ENCODE measurements around the gene KCTD7.
"Not testable (repeated sequence)": the region's sequence is repeated elsewhere in the genome, so short reads cannot be mapped to it uniquely, and the experiment has no call there.

The KCTD7 gene

DNA sequence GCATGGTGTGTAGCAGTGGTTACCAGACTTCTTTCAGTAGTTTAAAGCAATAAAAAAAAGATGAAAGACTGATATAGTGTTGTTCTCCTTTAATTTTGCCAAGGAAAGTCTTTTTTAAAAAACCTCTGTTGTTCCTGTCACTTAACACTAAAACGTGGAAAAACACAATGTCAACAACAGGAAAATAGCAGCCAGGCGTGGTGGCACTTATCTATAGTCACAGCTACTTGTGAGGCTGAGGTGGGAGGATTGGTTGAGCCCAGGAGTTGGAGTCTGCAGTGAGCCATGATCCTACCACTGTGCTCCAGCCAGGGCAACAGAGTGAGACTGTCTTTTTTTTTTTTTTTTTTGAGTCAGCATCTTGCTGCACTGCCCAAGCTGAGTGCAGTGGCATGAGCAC is 42.8 kb downstream of the KCTD7 start:
- not testable (repeated sequence) for ATAC-seq (replicated peaks); H3K4me1 Mint-ChIP-seq; H3K4me3 Mint-ChIP-seq; H3K27ac Mint-ChIP-seq; DNase-seq; H3K9me3 Mint-ChIP-seq; H3K27me3 Mint-ChIP-seq
- H3K36me3 Mint-ChIP-seq = peaks cover 13 to 26% of the 10 kb centered on the region in 2 donors

DNA sequence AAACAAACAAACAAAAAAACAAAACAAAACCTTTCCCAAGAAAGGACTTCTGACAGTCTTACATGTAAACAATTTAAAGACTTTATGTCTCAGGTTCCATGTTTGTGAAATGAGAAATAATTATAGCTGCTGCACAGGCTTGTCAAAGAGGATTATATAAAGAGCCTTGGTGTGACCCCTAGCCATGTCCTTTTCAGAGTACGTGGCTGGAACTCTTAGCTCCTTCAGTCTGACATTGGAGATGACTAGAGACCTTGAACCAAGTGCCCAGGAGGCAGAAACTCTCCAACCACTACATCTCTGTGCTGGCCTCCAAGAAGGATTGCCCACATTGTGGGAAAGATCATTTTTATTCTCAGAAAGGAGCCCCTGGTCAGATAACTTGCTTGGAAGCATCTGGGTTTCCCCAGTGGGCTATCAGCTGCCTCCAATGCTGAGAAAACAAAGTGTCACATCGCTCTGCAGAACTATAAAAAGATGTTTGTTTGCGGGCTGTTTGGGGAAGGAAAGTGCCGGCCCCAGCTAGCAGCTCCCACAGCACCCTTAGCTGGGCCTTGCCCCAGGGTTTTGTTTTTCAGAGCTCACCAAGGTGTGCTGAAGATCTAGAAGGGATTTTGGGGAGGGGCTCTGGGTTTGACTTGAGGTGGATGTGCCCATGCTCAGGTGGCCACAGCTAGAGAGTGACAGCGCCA is 43.9 kb downstream of the KCTD7 start:
- peak; percentile 51 to 53 for ATAC-seq (replicated peaks)
- not testable (repeated sequence) for H3K4me3 Mint-ChIP-seq, H3K9me3 Mint-ChIP-seq, H3K4me1 Mint-ChIP-seq, H3K27ac Mint-ChIP-seq, DNase-seq, H3K27me3 Mint-ChIP-seq
- H3K36me3 Mint-ChIP-seq = peaks cover 13 to 22% of the 10 kb centered on the region in 2 donors

DNA sequence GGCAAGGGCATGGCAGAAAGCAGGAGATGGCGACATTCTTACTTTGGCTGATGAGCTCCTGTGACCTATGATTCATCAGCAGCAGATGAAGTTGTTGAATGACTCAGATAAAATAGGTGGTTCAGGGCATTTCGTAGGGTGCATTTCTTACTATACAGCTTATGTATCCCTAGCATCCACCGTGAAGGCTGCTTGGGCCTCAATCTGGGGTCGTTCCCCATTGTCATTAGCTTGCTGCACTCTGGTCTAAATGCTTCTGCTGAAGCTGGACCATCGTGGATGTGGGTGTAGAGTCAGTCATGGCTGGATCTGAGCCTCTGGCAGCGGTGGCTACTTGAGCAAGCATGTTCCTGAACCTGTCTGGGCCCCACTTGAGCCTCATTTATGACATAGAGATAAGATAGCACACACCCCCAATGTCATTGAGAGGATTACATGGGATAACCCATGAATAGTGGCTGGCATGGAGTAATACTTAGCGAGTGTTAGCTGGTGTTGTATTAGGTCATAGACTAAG is 44.5 kb downstream of the KCTD7 start:
- peaks cover 13 to 24% of the 10 kb centered on the region in 2 donors for H3K36me3 Mint-ChIP-seq
- ATAC-seq (replicated peaks) = peak; percentile 70 to 86
- H3K9me3 Mint-ChIP-seq, H3K27ac Mint-ChIP-seq, H3K4me3 Mint-ChIP-seq, H3K4me1 Mint-ChIP-seq, DNase-seq, H3K27me3 Mint-ChIP-seq: not testable (repeated sequence)

DNA sequence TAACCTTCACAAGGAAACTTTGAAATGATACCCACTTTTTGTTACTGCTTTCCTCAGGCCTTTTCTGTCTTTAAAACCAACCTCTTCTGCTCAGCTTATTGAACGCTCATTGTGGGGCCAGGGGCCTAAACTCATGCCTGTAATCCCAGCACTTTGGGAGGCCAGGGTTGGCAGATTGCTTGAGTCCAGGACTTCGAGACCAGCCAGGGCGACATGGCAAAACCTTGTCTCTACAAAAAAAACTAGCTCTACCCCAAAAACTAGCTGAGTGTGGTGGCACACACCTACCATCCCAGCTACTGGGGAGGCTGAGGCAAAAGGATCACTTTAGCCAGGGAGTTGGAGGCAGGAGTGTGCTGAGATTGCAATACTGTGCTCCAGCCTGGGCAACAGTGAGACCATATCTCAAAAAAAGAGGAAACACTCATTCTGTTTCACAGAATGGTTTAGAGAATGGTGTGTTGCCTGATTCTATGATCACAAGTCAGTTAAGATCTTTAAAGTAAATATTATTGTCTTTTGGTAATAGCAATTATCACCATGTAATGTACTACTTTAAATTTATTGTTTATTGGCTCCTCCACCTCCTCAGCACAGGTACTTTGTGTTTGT is 51.1 kb downstream of the KCTD7 start:
- H3K27ac Mint-ChIP-seq = peak overlapping the region; percentile 78
- H3K36me3 Mint-ChIP-seq = peaks cover 3 to 25% of the 10 kb centered on the region in 2 donors
- H3K27me3 Mint-ChIP-seq = no peaks in the 10 kb centered on the region
- ATAC-seq (replicated peaks) = no peak
- no peak overlapping the region for H3K4me3 Mint-ChIP-seq
- no peak for DNase-seq
- H3K4me1 Mint-ChIP-seq = peaks cover 16 to 56% of the 10 kb centered on the region in 2 donors
- H3K9me3 Mint-ChIP-seq = no peaks in the 10 kb centered on the region

DNA sequence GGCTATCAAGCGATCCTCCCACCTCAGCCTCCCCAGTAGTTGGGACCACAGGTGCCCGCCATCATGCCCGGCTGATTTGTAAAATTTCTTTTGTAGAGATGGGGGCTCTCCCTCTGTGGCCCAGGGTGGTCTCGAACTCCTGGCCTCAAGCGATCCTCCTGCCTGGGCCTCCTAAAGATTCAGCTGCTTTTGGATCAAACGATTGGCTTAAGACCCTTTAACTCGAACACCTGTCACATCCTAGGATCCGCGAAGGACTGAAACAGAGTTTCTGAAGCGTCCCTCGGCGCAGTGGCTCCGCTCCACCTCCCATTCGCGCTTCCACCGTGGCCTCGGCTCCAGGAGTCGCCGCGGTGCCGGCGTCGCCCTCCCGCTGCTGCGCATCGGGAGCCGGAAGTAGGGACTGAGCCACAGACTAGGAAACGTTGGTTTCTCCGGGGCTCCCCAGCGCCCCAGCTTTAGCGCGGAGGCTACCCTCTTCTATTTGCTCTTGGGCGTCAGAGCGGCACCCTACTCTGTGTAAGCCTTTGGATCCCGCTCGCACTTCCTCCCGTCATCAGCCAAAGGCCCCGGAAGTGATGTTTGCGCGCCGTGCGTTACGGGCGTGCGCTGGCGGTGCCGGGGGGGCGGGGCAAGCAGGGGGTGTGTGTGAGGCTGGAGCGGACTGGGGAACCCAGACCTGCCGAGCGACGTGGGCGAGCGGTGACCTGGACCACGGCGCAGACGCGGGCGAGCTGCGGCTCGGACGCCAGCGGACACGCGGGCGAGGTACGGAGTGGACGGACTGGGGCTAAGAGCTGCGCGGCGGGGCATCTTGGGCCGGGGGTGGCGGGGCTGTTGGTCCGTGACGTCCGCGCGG is 53.0 kb downstream of the KCTD7 start:
- H3K4me1 Mint-ChIP-seq = peaks cover 18 to 62% of the 10 kb centered on the region in 2 donors
- H3K36me3 Mint-ChIP-seq = peaks cover 3 to 25% of the 10 kb centered on the region in 2 donors
- peak overlapping the region; percentile 88 to 92 for H3K4me3 Mint-ChIP-seq
- peak overlapping the region; percentile 99 for H3K27ac Mint-ChIP-seq
- H3K9me3 Mint-ChIP-seq = no peaks in the 10 kb centered on the region
- peak; percentile 85 for DNase-seq
- peak; percentile 97 to 98 for ATAC-seq (replicated peaks)
- H3K27me3 Mint-ChIP-seq = no peaks in the 10 kb centered on the region

DNA sequence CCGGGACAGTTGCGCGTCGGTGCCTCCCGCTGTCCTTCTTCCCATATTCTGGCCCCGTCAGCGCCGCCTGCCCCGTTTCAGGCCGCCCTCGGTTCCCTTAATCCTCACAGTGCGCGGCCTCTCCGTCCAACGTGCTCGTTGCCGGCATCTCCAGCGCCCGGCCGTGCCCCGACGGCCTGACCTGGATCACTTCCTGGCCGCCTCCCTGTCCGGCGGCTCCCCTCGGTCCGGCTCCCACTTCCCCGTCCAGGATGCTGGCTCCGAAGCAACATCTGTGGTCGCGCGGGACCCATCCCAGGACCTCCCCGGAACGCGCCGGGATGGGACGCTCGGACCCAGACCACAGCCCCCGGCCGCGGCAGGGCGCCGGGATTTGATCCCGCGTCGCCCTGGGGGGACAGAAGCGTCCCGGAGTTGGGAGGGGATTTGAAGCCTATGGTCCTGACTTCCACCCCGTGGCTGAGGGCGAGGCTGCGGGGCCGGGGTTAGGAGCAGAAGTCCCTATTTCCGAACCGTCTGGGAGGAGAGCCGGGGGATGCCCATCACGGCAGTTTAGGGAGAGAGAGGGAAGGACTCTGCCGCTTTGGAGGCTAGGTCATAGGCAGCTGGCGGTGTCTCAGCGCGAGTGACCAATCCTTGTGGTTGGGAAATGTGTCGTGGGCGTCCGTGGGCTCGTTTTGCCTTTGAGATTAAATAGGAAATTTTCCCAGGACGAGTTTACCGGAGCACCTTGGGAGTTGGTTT is 53.8 kb downstream of the KCTD7 start:
- DNase-seq (no peak), ATAC-seq (replicated peaks) (peak; percentile 41)
- H3K36me3 Mint-ChIP-seq = peaks cover 7 to 28% of the 10 kb centered on the region in 2 donors
- no peaks in the 10 kb centered on the region for H3K27me3 Mint-ChIP-seq
- peak overlapping the region; percentile 99 for H3K27ac Mint-ChIP-seq
- H3K4me1 Mint-ChIP-seq = peaks cover 18 to 62% of the 10 kb centered on the region in 2 donors
- peak overlapping the region; percentile 88 to 92 for H3K4me3 Mint-ChIP-seq
- H3K9me3 Mint-ChIP-seq = no peaks in the 10 kb centered on the region

DNA sequence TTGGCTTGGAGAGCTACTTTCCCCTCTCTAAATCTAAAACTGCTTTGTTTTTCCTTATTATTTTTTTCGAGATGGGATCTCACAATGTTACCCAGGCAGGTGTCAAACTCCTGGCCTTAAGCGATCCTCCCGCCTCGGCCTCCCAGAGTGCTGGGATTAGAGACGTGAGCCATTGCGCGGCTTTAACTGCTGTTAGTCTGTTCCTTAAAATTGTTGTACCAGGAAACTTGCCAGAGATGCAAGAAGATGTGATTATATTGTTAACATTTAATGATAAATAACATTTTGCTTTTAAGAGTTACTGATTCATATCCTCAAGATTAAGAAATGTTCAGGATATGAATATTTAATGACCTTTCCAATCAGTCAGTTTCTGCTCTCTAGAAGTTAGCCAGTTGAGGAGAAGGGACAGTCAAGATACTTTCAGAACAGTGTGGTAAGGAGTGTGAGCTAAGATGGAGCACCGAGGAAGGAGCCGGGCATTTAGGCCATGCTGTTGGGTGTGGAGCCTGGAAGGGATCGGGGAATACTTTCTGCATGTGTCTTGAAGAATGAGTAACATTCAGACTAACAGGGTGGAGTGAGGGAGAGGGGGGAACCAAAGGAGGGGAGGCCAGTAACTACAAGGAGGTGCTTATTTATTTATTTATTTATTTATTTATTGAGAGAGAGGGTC is 54.6 kb downstream of the KCTD7 start:
- H3K27ac Mint-ChIP-seq = peak overlapping the region; percentile 99
- H3K4me1 Mint-ChIP-seq = peaks cover 18 to 58% of the 10 kb centered on the region in 2 donors
- H3K9me3 Mint-ChIP-seq; H3K27me3 Mint-ChIP-seq; ATAC-seq (replicated peaks); DNase-seq: not testable (repeated sequence)
- peaks cover 10 to 31% of the 10 kb centered on the region in 2 donors for H3K36me3 Mint-ChIP-seq
- H3K4me3 Mint-ChIP-seq = peak overlapping the region; percentile 88 to 92

DNA sequence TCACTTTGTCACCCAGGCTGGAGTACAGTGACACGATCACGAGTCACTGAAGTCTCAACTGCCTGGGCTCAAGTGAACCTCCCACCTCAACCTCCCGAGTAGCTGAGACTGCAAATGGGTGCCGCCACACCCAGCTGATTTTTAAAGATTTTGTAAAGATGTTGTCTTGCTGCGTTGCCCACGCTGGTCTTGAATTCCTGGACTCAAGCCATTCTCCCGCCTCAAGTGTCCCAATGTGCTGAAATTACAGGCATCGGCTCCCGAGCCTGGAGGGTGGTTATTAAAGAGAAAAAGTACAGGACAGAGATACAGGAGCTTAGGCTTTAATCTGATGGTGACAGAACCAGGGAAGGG is 55.1 kb downstream of the KCTD7 start:
- Mint-ChIP-seq H3K36me3 (peaks cover 13 to 35% of the 10 kb centered on the region in 2 donors), H3K9me3 (peaks cover 4 to 5% of the 10 kb centered on the region in 2 donors), H3K27ac (no peak overlapping the region), H3K4me1 (peaks cover 18 to 52% of the 10 kb centered on the region in 2 donors), H3K27me3 (no peaks in the 10 kb centered on the region), H3K4me3 (no peak overlapping the region)
- no peak for DNase-seq
- ATAC-seq (replicated peaks) = no peak

DNA sequence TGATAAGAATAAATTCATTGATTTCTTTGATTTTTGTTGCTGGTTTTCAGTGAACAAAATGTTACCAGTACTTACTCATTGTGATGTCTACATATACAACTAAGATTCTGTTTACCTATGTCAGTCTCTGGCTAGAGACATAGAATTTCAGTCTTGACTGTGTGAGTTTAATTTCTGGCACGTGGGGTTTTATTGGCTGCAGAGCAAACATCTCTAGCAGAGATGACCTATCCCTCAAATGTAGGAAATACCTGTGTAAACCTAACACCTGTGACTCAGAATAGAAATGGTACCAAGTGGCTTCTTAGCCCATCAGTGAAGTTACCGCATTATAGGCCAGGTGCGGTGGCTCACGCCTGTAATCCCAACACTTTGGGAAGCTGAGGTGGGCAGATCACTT is 57.0 kb downstream of the KCTD7 start:
- DNase-seq; H3K4me3 Mint-ChIP-seq; H3K27me3 Mint-ChIP-seq; H3K27ac Mint-ChIP-seq; H3K9me3 Mint-ChIP-seq; ATAC-seq (replicated peaks): not testable (repeated sequence)
- peaks cover 9 to 40% of the 10 kb centered on the region in 2 donors for H3K4me1 Mint-ChIP-seq
- H3K36me3 Mint-ChIP-seq = peaks cover 10 to 25% of the 10 kb centered on the region in 2 donors

DNA sequence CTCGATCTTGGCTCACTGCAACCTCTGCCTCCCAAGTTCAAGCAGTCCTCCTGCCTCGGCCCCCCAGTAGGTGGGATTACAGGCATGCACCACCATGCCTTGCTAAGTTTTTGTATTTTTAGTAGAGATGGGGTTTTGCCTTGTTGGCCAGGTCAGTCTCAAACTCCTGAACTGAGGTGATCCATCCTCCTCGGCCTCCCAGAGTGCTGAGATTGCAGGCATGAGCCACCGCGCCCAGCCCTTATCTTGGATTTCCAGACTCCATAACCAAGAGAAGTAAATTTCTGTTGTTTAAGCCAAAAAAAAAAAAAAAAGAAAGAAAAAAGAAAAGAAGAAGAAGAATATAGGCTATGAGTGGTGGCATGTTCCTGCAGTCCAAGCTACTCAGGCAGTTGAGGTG is 58.5 kb downstream of the KCTD7 start:
- H3K4me3 Mint-ChIP-seq = no peak overlapping the region
- DNase-seq = no peak
- ATAC-seq (replicated peaks) = no peak
- peaks cover 4 to 5% of the 10 kb centered on the region in 2 donors for H3K9me3 Mint-ChIP-seq
- H3K4me1 Mint-ChIP-seq = peaks cover 9 to 26% of the 10 kb centered on the region in 2 donors
- H3K27me3 Mint-ChIP-seq = no peaks in the 10 kb centered on the region
- no peak overlapping the region for H3K27ac Mint-ChIP-seq
- peaks cover 10 to 16% of the 10 kb centered on the region in 2 donors for H3K36me3 Mint-ChIP-seq

DNA sequence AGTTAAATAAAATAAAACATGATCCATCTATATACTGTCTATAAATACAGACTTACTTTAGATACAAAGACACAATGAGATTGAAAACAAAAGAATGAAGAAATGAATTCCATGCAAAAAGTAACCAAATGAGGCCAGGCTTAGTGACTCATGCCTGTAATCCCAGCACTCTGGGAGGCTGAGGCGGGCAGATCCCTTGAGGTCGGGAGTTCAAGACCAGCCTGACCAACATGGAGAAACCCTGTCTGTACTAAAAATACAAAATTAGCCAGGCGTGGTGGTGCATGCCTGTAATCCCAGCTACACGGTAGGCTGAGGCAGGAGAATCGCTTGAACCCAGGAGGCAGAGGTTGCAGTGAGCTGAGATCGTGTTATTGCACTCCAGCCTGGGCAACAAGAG is 59.0 kb downstream of the KCTD7 start:
- H3K27ac Mint-ChIP-seq; DNase-seq; H3K27me3 Mint-ChIP-seq; H3K4me3 Mint-ChIP-seq; H3K9me3 Mint-ChIP-seq; ATAC-seq (replicated peaks): not testable (repeated sequence)
- H3K36me3 Mint-ChIP-seq = peaks cover 10 to 17% of the 10 kb centered on the region in 2 donors
- H3K4me1 Mint-ChIP-seq = peaks cover 8 to 23% of the 10 kb centered on the region in 2 donors

DNA sequence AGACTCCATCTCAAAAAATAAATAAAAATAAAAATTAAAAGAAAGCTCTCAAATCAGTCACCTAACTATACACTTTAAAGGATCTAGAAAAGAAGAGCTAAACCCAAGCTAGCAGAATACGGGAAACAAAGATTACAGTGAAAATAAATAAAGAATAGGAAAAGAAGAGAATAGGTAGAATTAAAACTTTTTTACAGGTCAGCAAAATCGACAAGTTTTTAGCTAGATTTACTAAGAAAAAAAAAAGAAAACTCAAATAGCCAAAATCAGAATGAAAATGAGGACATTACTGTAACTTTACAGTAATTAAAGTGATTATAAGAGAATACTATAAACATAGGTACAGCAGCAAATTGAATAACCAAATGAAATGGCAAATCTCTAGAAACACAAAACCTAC is 60.4 kb downstream of the KCTD7 start:
- no peak overlapping the region for H3K4me3 Mint-ChIP-seq
- ATAC-seq (replicated peaks) (no peak), DNase-seq (no peak)
- peaks cover 17 to 23% of the 10 kb centered on the region in 2 donors for H3K36me3 Mint-ChIP-seq
- peaks cover 4 to 9% of the 10 kb centered on the region in 2 donors for H3K4me1 Mint-ChIP-seq
- peaks cover 4 to 5% of the 10 kb centered on the region in 2 donors for H3K9me3 Mint-ChIP-seq
- H3K27me3 Mint-ChIP-seq = no peaks in the 10 kb centered on the region
- H3K27ac Mint-ChIP-seq = no peak overlapping the region

DNA sequence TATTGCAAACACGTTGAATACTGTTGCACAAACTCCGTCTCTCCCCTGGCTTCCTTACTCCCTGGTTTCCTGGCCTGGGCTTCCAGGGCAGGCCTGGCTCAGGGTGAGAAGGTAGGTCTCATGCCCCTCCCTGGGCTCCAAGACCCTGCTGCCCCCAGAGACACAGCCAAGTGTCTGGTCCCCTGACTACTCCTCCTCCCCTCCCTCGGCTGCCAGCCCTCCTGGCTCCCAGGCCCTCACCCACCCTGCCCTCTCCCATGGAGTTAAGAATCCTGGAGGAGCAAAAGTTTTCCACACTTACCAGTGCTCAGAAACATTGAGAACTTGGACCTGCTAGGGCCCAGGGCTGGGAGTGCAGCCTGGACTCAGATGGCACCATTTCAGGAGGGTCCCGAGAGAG is 64.7 kb downstream of the KCTD7 start:
- ATAC-seq (replicated peaks) (no peak), DNase-seq (no peak)
- Mint-ChIP-seq H3K36me3 (peaks cover 18 to 24% of the 10 kb centered on the region in 2 donors), H3K4me1 (peaks cover 5% of the 10 kb centered on the region in 2 donors), H3K27me3 (no peaks in the 10 kb centered on the region), H3K9me3 (peaks cover 0 to 2% of the 10 kb centered on the region in 2 donors), H3K4me3 (no peak overlapping the region), H3K27ac (peak overlapping the region; percentile 42)

All from stimulated activated naive B cell treated with anti-CD40 and anti-IgM and Interleukin-4, amounts not matched to agents 10 μg/mL and 1 μg/mL and 100 μg/mL, for 72 hours (primary cell).